NCI-H2196 treated with DMSO at 0.1 percent for 48 hours (cell line): ENCODE measurements around the gene PLA2G10.
"Not testable (repeated sequence)": the region's sequence is repeated elsewhere in the genome, so short reads cannot be mapped to it uniquely, and the experiment has no call there.

Source experiments
- DNase-seq: peaks from one replicate; lab custom pipeline; 2025; ENCODE audit not compliant: unreplicated experiment; lab: John Stamatoyannopoulos, UW

PLA2G10 gene, protein sequence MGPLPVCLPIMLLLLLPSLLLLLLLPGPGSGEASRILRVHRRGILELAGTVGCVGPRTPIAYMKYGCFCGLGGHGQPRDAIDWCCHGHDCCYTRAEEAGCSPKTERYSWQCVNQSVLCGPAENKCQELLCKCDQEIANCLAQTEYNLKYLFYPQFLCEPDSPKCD

DNA sequence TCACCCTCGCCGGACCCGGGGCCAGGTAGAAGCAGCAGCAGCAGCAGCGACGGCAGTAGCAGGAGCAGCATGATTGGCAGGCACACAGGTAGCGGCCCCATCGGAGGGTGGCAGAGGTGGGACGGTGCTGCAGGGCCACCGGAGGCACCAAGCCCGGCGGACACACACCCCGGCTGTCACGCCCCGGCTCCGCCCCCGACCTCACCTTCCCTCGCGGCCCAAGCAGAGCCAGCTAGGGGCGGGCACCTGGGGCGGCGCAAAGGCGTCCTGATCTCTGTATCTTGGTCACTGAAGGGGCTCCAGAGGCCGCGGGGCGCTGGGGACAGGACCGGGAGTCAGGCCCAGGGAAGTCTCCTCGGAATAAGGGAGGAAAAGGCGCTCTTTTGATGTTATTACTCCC is at the start of gene PLA2G10:
Gene PLA2G10 (minus strand): TSS at position 180 of the 400 bp plus-strand sequence. CDS start 79 bp downstream, at position 101.
- DNase-seq: not testable (repeated sequence)

DNA sequence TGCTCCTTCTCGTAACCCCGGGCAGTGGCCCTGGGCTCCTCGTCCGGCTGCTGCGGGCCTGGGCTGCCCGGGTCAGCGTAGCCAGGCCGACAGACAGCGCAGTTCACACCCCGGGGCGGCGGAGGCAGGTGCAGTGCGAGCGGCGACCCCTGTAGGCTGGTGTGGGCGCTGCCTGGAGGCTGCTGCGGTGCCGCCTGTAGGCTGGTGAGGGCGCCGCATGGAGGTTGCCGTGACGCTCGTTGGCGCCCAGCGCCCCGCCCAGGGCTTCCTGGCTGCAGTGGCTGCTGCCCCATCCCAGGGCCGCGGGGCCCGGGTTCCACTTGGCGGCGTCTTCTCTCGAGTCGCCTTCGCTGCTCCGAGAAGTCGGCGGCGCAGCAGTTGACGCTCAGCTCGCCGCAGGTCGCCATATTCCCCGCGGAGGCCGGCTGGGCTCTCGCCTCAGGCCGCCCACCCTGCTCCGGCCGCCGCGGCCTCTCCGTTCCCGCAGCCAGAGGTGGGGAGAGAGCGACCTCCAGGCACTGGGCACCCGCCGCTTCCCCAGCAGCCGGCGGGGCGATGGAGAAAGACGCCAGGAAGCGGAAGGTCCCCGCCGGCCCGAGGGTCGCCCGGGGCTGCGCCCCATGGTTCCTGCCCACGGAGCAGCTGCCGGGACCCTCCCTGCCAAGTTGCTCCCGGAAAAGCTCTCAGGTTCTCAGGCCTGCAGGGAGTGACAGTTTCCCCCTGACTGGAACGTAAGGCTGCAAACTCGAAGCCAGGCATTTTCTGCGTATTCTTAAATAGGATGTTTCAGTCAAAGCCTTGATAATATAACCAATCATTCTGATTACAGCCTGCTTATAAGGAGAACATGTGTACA is 48.4 kb upstream of the PLA2G10 start, which contains the start of gene NPIPA2:
Gene NPIPA2 (plus strand): TSS at position 261 of the 856 bp plus-strand sequence. CDS start 5,533 bp downstream, outside the sequence.
- DNase-seq: not testable (repeated sequence)

DNA sequence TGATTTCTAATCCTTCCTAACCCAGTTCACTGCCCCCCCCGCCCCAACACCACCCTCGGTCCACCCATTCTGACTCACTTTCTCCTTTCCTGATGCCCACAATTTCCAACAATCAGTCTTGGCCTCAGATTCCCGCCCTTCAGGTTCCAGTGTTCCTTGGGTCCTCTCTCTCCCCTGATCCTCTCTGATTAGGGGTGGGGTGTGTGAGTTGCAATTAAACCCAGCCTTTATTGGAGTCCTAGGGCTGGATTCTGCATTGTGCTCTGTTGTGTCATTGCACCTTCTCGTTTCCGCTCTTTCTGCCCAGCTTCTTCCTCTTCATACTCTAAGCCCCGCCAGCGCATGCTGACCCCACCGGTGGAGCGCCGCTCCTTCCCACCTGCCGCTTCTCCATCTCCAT is 47.7 kb upstream of the PLA2G10 start:
- DNase-seq: not testable (repeated sequence)

DNA sequence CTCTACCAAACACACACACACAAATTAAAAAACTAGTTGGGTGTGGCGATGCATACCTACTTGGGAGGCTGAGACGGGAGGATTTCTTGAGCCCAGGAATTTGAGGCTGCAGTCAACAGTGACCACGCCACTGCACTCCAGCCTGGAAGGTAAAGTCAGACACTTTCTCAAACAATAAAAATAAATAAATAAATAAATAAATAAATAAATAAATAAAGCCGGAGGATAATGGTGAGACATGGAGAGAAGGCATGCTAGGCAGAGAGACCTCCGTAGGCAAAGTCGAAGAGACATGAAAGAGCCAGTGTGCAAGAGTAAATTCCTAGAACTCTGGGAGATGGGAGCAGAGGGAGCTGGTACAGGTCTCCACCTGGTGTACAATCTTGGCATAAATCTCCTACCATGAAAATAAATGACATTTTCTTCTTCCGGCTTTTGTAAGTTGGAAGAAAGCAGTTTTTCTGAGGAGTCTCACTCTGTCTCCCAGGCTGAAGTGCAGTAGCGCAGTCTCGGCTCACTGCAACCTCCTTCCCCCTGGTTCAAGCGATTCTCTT is 46.8 kb upstream of the PLA2G10 start:
- DNase-seq: not testable (repeated sequence)

DNA sequence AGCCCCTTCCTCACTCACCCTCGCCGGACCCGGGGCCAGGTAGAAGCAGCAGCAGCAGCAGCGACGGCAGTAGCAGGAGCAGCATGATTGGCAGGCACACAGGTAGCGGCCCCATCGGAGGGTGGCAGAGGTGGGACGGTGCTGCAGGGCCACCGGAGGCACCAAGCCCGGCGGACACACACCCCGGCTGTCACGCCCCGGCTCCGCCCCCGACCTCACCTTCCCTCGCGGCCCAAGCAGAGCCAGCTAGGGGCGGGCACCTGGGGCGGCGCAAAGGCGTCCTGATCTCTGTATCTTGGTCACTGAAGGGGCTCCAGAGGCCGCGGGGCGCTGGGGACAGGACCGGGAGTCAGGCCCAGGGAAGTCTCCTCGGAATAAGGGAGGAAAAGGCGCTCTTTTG is 39.1 kb upstream of the PLA2G10 start:
- DNase-seq: not testable (repeated sequence)

DNA sequence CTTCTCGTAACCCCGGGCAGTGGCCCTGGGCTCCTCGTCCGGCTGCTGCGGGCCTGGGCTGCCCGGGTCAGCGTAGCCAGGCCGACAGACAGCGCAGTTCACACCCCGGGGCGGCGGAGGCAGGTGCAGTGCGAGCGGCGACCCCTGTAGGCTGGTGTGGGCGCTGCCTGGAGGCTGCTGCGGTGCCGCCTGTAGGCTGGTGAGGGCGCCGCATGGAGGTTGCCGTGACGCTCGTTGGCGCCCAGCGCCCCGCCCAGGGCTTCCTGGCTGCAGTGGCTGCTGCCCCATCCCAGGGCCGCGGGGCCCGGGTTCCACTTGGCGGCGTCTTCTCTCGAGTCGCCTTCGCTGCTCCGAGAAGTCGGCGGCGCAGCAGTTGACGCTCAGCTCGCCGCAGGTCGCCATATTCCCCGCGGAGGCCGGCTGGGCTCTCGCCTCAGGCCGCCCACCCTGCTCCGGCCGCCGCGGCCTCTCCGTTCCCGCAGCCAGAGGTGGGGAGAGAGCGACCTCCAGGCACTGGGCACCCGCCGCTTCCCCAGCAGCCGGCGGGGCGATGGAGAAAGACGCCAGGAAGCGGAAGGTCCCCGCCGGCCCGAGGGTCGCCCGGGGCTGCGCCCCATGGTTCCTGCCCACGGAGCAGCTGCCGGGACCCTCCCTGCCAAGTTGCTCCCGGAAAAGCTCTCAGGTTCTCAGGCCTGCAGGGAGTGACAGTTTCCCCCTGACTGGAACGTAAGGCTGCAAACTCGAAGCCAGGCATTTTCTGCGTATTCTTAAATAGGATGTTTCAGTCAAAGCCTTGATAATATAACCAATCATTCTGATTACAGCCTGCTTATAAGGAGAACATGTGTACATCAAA is 9.3 kb upstream of the PLA2G10 start, which contains the start of gene NPIPA3:
Gene NPIPA3 (plus strand): TSS at position 256 of the 856 bp plus-strand sequence. CDS start 5,533 bp downstream, outside the sequence.
- DNase-seq: not testable (repeated sequence)

DNA sequence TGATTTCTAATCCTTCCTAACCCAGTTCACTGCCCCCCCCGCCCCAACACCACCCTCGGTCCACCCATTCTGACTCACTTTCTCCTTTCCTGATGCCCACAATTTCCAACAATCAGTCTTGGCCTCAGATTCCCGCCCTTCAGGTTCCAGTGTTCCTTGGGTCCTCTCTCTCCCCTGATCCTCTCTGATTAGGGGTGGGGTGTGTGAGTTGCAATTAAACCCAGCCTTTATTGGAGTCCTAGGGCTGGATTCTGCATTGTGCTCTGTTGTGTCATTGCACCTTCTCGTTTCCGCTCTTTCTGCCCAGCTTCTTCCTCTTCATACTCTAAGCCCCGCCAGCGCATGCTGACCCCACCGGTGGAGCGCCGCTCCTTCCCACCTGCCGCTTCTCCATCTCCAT is 8.6 kb upstream of the PLA2G10 start:
- not testable (repeated sequence) for DNase-seq

DNA sequence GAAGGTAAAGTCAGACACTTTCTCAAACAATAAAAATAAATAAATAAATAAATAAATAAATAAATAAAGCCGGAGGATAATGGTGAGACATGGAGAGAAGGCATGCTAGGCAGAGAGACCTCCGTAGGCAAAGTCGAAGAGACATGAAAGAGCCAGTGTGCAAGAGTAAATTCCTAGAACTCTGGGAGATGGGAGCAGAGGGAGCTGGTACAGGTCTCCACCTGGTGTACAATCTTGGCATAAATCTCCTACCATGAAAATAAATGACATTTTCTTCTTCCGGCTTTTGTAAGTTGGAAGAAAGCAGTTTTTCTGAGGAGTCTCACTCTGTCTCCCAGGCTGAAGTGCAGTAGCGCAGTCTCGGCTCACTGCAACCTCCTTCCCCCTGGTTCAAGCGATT is 7.8 kb upstream of the PLA2G10 start:
- not testable (repeated sequence) for DNase-seq

DNA sequence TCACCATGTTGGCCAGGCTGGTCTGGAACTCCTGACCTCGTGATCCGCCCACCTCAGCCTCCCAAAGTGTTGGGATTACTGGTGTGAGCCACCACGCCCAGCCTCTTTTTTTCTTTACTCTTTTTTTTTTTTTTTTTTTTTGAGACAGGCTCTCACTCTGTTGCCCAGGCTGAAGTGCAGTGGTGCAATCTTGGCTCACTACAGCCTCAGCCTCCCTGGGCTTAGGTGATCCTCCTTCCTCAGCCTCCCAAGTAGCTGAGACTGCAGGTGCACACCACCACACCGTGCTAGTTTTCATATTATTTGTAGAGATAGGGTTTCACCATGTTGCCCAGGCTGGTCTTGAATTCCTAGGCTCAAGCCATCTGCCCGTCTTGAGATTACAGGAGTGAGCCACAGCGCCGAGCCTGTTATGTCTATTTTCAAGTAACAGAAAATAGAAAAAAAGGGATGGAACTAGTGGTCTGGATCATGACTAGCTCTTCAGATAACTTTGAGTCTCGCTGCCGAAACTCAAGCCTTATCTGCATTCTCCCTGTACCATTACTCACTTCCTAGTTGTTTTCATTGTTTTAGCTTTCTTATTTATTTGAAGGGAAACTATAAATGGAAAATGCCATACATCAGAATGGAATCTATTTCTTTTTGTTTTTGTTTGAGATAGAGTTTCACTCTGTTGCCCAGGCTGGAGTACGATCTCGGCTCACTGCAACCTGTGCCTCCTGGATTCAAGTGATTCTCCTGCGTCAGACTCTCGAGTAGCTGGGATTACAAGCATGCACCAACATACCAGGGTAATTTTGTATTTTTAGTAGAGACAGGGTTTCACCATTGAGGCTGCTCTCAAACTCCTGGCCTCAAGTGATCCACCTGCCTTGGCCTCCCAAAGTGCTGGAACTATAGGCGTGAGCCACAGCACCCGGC is 8.0 kb downstream of the PLA2G10 start:
- not testable (repeated sequence) for DNase-seq

DNA sequence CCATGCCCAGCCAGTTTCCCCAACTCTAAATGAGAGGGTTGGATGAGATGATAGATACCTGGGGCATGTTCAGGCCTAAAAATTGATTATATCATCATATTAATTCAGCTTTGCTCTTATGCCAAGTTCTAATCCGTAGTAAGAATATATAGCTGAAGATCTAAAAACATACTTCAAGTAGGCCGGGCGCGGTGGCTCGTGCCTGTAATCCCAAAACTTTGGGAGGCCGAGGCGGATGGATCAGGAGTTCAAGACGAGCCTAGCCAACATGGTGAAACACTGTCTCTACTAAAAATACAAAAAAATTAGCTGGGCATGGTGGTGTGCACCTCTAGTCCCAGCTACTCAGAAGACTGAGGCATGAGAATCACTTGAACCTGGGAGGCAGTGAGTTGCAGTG is 12.0 kb downstream of the PLA2G10 start:
- no peak for DNase-seq

DNA sequence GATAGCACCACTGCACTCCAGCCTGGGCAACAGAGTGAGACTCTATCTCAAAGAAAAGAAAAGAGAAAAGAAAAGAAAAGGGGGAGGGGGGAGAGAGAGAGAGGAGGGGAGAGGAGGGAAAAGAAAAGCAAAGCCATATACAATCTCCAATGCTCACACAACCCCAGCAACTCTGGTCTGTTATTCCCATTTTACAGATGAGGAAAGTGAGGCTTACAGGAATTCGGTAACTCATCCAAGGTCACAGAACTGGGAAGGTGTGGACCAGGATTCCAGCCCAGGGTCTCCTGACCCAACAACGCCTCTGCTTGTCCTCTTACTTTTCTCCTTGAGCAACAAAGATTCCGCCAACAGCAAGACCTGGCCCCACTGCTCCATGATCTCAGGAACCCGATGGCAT is 13.0 kb downstream of the PLA2G10 start:
- no peak for DNase-seq

DNA sequence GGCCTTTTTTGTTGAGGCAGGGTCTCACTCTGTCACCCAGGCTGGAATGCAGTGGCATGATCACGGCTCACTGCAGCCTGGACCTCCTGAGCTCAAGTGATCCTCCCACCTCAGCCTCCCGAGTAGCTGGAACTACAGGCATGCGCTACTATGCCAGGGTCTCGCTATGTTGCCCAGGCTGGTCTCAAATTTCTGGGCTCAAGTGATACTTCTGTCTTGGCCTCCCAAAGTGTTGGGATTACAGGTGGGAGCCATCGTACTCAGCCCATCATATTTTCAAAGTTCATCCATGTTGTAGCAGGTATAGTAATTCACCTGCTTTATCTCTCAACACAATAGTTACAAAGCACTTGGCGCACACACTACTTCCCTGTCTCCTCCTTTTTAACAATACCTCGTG is 13.7 kb downstream of the PLA2G10 start:
- not testable (repeated sequence) for DNase-seq

DNA sequence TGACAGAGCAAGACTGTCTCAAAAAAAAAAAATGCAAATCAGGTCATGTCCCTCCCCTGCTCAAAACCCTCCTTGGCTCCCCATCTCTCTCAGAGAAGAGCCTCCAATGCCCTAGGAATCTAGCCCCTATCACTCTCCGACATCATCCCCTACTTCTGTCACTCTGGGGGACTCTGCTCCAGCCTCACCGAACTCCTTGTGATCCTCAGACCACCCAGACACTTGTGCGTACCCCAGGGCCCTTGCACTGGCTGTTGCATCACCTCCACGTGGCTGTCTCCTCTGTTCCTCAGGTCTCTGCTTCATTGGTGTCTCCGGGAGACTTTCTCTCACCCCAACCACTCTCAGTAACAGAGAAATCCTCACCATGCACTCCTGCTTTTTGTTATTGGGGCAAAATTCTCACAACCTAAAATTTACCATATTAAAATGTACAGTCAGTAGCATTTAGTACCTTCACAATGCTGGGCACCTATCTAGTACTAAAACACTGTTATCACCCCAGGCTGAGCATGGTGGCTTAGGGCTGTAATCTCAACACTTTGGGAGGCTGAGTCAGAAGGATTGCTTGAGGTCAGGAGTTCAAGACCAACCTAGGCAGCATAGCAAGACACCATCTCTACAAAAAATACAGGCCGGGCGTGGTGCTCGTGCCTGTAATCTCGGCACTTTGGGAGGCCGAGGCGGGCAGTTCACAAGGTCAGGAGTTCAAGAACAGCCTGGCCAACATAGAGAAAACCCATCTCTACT is 15.2 kb downstream of the PLA2G10 start:
- no peak for DNase-seq

DNA sequence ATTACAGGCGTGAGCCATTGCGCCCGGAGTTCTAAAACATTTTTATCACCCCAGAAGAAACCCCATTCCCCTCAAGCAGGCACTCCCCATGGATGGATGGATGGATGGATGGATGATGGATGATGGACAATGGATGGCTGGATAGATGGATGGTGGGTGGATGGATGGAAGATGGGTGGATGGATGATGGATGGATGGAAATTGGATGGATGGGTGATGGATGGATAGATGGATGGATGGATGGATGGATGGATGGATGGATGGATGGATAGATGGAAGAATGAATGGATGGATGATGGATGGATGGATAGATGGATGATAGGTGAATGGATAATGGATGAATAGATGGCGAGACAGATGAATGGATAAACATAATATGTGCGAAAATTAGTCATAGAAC is 16.5 kb downstream of the PLA2G10 start:
- DNase-seq: no peak

DNA sequence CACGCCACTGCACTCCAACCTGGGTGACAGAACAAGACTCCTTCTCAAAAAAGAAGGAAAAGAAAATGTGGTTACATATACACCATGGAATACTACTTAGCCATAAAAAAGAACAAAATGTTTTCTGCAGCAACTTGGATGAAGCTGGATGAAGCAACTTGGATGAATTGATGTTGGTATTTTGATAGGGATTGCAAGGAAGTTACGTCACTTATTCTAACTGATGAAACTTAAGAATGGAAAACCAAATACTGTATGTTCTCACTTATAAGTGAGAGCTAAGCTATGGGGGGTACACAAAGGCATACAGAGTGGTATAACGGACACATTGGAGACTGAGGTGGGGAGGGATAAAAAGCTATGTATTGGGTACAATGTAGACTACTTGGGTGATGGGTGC is 17.5 kb downstream of the PLA2G10 start:
- DNase-seq: no peak

DNA sequence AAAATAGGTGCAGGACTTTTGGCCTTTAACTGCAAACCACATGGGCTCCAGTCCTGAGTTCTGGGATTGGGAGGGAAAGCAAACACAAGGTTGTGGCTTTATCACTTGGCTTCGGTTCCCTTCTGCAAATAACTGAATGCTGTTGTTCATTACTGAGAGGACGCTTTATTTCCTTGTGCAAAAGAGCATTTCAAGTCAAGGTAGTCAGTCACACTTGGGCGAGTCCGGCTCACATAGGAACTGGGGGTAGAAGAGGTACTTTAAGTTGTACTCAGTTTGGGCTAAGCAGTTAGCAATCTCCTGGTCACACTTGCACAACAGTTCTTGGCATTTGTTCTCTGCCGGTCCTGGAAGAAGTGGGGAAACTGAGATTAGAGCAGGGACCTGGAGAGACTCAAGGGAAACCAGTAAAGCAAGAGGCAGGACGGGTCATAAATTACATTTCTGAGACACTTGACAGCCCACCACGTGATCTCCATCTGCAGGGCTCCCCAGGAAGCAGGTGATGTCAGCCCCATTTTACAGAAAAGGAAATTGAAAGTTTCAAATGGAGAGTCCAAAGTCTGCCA is 21.6 kb downstream of the PLA2G10 start:
- DNase-seq: no peak

DNA sequence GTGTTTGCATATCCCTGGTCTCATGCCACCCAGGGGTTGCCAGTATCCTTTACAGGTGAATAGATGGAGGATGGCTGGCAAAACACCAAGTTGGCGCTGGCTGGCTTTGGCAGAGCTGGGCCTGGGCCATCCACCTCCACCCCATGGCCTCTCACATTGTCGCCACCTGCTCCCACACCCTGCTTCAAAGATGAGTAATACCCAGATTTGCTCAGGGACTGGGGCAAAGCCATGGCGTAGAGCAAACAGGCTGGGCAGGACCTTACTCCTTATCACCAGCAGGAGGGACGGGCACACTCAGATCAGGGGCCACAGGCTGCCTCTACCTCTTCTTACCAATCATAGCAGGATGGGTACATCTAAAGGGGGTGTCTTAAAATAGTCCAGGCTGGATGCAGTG is 24.3 kb downstream of the PLA2G10 start:
- peak; percentile 91 for DNase-seq

DNA sequence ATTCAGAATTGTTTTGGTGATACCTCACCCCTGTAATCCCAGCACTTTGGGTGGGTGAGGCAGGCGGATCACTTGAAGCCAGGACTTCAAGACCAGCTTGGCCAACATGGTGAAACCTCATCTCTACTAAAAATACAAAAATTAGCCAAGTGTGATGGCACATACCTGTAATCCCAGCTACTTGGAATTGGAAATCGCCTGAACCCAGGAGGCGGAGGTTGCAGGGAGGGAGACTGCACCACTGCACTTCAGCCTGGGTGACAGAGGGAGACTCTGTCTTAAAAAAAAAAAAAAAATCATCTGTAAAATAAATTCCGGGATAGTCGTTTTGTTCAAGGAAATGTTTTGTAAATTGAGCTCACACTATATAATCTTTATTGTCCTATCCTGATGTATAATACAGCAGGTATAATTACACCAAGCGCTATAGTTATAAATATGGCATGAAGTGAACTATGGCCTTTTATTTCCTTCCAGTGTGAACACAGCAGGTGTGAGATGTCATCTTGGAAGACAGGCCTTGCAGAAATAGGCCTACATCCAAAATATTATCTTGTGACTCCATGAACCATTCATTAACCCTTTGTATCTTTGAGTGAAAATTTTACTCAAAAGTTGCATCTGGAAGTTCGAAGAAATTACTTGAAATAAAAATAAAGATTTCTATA is 25.4 kb downstream of the PLA2G10 start:
- no peak for DNase-seq
